GM12891 (cell line): ENCODE data around the gene MLXIP.
"Not testable (repeated sequence)": the region's sequence is repeated elsewhere in the genome, so short reads cannot be mapped to it uniquely, and the experiment has no call there.

Experiments used
- DNase-seq: peaks from one replicate; pipeline ENCODE4 v3.0.0; 2011; ENCODE audit warnings: low spot score; ENCODE audit not compliant: insufficient read length
- FAIRE-seq: peaks from 2 replicates; lab custom pipeline; 2011; peaks lifted over from hg19 to GRCh38; lab: Jason Lieb, UNC
- PAX5 ChIP-seq: IDR thresholded peaks from 2 replicates; pipeline ENCODE4 v1.6.1; 2011; ENCODE audit warnings: low read length, moderate library complexity, mild to moderate bottlenecking; ENCODE audit not compliant: insufficient read depth, severe bottlenecking
- POLR2A ChIP-seq: IDR thresholded peaks from 2 replicates; pipeline ENCODE4 v1.6.1; 2011; ENCODE audit warnings: low read depth, low read length, control low read depth
- POLR2AphosphoS5 ChIP-seq: IDR thresholded peaks from 2 replicates; pipeline ENCODE4 v1.6.1; 2011; ENCODE audit warnings: low read depth, low read length, control low read depth
- POU2F2 ChIP-seq: IDR thresholded peaks from 2 replicates; pipeline ENCODE4 v1.6.1; 2011; ENCODE audit warnings: low read depth, mild to moderate bottlenecking, control low read depth, low read length, moderate library complexity
- SPI1 ChIP-seq: IDR thresholded peaks from 2 replicates; pipeline ENCODE4 v1.6.1; 2011; ENCODE audit warnings: low read depth, low read length, control low read depth
- TAF1 ChIP-seq: IDR thresholded peaks from 2 replicates; pipeline ENCODE4 v1.6.1; 2011; ENCODE audit warnings: low read depth, low read length, control low read depth

MLXIP gene

DNA sequence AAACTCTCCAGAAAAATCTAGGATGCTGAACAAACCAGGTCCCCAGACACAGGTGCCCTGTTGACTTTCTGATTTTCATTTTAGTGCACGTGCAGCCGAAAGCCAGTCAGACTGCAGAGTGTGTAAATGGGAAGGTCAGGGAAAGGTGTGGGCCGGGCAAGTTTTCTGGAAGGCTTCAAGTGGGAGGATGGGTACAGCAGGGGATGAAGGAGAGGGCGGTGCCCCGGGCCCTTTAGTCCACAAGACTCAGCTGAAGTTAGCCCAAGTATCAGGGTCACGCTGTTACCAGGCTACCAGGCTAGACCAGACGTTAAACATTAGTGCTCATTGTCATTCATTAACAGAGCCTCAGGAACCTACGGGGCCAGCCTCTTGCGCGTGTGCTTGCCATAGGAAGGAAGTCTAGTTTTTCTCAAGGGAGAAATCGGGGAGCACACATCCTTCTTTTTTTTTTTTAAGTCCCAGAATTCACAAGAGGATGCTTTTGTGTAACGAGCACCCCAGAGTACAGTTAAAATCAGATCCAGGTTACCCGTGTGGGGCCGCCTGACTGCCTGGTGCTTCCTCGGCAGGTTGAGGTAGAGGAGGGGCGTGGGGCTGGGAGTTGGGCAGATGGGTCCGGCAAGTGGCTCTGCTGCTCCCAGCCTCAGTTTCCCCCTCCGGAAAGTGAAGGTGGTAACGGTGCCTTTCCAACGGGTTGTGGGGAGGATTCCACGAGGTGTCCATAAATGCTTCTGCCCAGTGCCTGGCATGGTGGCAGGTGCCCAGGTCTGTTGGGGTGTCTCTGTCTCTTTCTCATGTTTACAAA lies 37.8 kb upstream of the MLXIP start:
- no peak for TF ChIP-seq POU2F2
- TF ChIP-seq POLR2AphosphoS5, result no peak
- no peak for TF ChIP-seq SPI1
- no peak for TF ChIP-seq POLR2A
- TF ChIP-seq PAX5, result no peak
- TF ChIP-seq TAF1, result no peak
- DNase-seq, result no peak
- no peak for FAIRE-seq

- not testable (repeated sequence) for DNase-seq, FAIRE-seq
Measured at GRCh38 chr12:122041458-122041857, 37.1 kb upstream of the MLXIP start.

DNA sequence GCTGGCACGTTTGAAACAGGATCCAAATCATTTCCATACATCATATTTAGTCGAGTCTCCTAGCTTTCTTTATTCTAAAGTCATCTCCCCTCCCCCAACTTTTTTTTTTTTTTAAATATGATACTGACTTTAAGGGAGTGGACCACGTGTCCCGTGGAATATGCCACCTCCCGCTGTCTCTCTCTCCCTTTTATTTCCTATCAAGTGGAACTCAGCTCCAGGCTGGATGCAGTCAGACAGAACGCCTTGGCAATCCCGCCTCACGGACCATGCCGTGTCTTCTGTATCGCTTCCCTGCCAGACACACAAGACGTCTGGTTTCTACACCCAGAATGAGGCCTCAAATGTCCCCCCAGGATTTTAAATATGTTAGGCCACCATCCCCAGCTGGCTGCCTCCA lies 35.6 kb upstream of the MLXIP start:
- no peak for FAIRE-seq

DNA sequence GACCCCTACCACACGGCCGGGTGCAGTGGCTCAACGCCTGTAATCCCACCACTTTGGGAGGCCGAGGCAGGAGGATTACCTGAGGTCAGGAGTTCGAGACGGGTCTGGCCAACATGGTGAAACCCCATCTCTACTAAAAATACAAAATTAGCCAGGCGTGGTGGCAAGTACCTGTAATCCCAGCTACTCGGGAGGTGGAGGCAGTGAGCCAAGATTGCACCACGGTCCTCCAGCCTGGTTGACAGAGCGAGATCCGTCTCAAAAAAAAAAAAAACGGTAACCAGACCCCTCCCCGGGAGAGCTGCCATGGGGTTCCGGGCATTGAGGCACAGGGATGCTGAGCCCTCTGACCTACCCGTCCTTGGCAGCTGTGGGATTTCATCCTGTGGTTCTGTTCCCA lies 35.1 kb upstream of the MLXIP start:
- FAIRE-seq, result no peak

More for the DNA sequence above, 35.6 kb upstream of the MLXIP start:
- TF ChIP-seq POLR2AphosphoS5, result no peak
- TF ChIP-seq SPI1, result no peak
- no peak for TF ChIP-seq POU2F2
- no peak for TF ChIP-seq POLR2A
- TF ChIP-seq PAX5, result no peak
- no peak for TF ChIP-seq TAF1
- DNase-seq, result no peak

GRCh38 chr12:122045262-122045661 lies 33.3 kb upstream of the MLXIP start:
- TF ChIP-seq SPI1 (no peak), POLR2AphosphoS5 (no peak), POLR2A (no peak), TAF1 (no peak), PAX5 (no peak)
- no peak for DNase-seq
- FAIRE-seq, result no peak

More for the DNA sequence above, 35.1 kb upstream of the MLXIP start:
- TF ChIP-seq PAX5 (no peak), TAF1 (no peak), POU2F2 (no peak), POLR2AphosphoS5 (no peak), SPI1 (no peak), POLR2A (no peak)
- no peak for DNase-seq

DNA sequence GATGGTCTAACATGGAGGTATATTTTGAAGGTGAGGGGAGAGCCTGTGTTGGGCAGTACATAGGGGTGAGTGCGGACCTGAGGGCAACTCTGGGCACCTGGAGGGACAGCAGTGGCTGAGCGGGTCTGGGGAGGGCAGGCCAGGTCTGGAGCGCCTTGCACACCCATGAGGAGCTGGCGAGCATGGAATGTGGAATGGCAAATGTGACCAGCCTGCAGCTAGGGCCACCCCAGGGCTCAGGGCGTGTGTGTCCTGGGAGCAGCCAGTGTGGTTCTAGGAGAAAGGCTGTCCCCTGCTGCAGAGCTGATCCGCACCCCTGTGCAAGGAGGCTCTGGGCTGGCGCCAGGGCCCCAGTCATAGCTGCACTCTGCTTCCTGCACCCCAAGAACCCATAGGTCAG lies 32.4 kb upstream of the MLXIP start:
- TF ChIP-seq POLR2A (no peak), SPI1 (no peak), TAF1 (no peak)
- FAIRE-seq, result no peak

DNA sequence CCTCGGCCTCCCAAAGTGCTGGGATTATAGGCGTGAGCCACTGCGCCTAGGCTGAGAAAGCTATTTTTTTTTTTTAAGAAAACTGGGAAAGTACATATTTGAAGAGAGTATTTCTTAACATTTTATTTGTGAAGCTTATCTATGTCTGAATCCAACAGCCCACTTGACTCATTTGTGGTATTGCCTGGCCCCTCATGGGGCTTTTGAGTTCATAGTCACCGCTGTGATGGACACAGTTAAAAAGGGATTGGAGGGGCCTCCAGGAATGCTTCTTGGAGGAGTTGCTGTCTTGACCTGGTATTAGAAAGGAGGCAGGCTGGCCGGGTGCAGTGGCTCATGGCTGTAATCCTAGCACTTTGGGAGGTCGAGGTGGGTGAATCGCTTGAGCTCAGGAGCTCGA lies 30.4 kb upstream of the MLXIP start:
- FAIRE-seq (no peak), DNase-seq (no peak)
- TF ChIP-seq PAX5 (no peak), POU2F2 (no peak), SPI1 (no peak), POLR2A (no peak), TAF1 (no peak), POLR2AphosphoS5 (no peak)

More for the DNA sequence above, 32.4 kb upstream of the MLXIP start:
- DNase-seq, result no peak

GRCh38 chr12:122049827-122050226 lies 28.7 kb upstream of the MLXIP start:
- no peak for TF ChIP-seq POLR2A
- no peak for TF ChIP-seq TAF1
- no peak for TF ChIP-seq POU2F2
- no peak for TF ChIP-seq PAX5
- no peak for TF ChIP-seq POLR2AphosphoS5
- TF ChIP-seq SPI1, result no peak
- DNase-seq, result no peak
- no peak for FAIRE-seq

GRCh38 chr12:122050706-122051105 lies 27.9 kb upstream of the MLXIP start:
- no peak for FAIRE-seq
- TF ChIP-seq TAF1 (no peak), POLR2A (no peak), SPI1 (no peak), POU2F2 (no peak), PAX5 (no peak), POLR2AphosphoS5 (no peak)
- no peak for DNase-seq

- TF ChIP-seq POLR2A (no peak), POU2F2 (no peak), SPI1 (no peak), POLR2AphosphoS5 (no peak), PAX5 (no peak), TAF1 (no peak)
- no peak for FAIRE-seq
- DNase-seq, result no peak
Measured at GRCh38 chr12:122051231-122051876, 27.2 kb upstream of the MLXIP start.

- DNase-seq (no peak), FAIRE-seq (no peak)
- TF ChIP-seq POLR2AphosphoS5, result no peak
- no peak for TF ChIP-seq POLR2A
Measured at GRCh38 chr12:122052285-122052684, 26.3 kb upstream of the MLXIP start.
